Stomach (tissue), 4 donors: ENCODE data around the gene ASIC4.

Experiments
- CTCF ChIP-seq, 7 experiments: fragments of 450-650 bp in 4 of 7; fragments of 200-600 bp in 3 of 7; sonication (generic) in 3 of 7; IDR thresholded peaks; one replicate each; pipeline ENCODE4 v1.5.1; 2016 to 2019; ENCODE audit warnings: antibody characterized with exemption in 7 of 7, control low read depth in 2 of 7, mild to moderate bottlenecking in 1 of 7
- POLR2A ChIP-seq, 4 donors: fragments of 450-650 bp; IDR thresholded peaks; one replicate each; pipeline ENCODE4 v1.6.1; 2016; ENCODE audit warnings: antibody characterized with exemption in 4 of 4, control low read depth in 2 of 4, mild to moderate bottlenecking in 1 of 4, moderate library complexity in 1 of 4
- POLR2AphosphoS5 ChIP-seq, 3 donors: sonication (generic); formaldehyde crosslinking; IDR thresholded peaks; one replicate each; pipeline ENCODE4 v1.6.1; 2016; ENCODE audit warnings: antibody characterized with exemption in 3 of 3

- TF ChIP-seq POLR2AphosphoS5 (IDR thresholded peaks at IDR 0.05) (no peak), CTCF (IDR thresholded peaks at IDR 0.05) (no peak), POLR2A (IDR thresholded peaks at IDR 0.05) (no peak)
These were observed 39.2 kb downstream of the ASIC4 start for GRCh38 chr2:219553463-219553963.
